WTC11 (cell line): Measurements from ENCODE around the gene OLFML3.

Source experiments
- CDX4 ChIP-seq: fragments of 250-450 bp; sonication (Bioruptor Pico); IDR thresholded peaks from 2 replicates; pipeline ENCODE4 v1.9.0; 2021; ENCODE audit warnings: moderate library complexity, mild to moderate bottlenecking, inconsistent platforms, borderline replicate concordance
- CTCF ChIP-seq: fragments of 200-600 bp; IDR thresholded peaks from 2 replicates; pipeline ENCODE4 v1.8.0; 2022; ENCODE audit warnings: antibody characterized with exemption
- E2F1 ChIP-seq: sonication (generic); formaldehyde crosslinking; IDR thresholded peaks from 2 replicates; pipeline ENCODE4 v1.8.0; 2022; ENCODE audit warnings: mild to moderate bottlenecking, missing genetic modification reagents
- MYBL2 ChIP-seq: sonication (generic); formaldehyde crosslinking; IDR thresholded peaks from 2 replicates; pipeline ENCODE4 v1.8.1; 2023; ENCODE audit warnings: mild to moderate bottlenecking, moderate library complexity, missing genetic modification reagents
- TEAD1 ChIP-seq: sonication (generic); formaldehyde crosslinking; IDR thresholded peaks from 2 replicates; pipeline ENCODE4 v1.8.0; 2022; ENCODE audit warnings: mild to moderate bottlenecking, missing genetic modification reagents

GRCh38 chr1:113935970-113936369 lies 43.3 kb upstream of the OLFML3 start:
- TF ChIP-seq TEAD1 = no peak
- TF ChIP-seq CTCF = no peak
- no peak for TF ChIP-seq E2F1 (CRISPR knock-in tag)
- TF ChIP-seq CDX4 (CRISPR knock-in tag) = no peak
- TF ChIP-seq MYBL2 (CRISPR knock-in tag) = no peak
